Purkinje cell (primary cell): ENCODE data around the gene DVL3. TPM values are rescaled to one million over a fixed set of nuclear protein-coding genes. Genes with fewer than 3 reads are reported as not detected.

Experiments used
- polyA plus RNA-seq: library from polyadenylated mRNA; unstranded; fragments of >200 nt; fragmentation: Nextera tagmentation; gene quantifications from 2 replicates; pipeline ENCODE4 v1.2.1, GENCODE V29; 2014

Gene DVL3
- polyA plus RNA-seq, result 2.8 and 3.7 TPM in 2 replicates

DNA sequence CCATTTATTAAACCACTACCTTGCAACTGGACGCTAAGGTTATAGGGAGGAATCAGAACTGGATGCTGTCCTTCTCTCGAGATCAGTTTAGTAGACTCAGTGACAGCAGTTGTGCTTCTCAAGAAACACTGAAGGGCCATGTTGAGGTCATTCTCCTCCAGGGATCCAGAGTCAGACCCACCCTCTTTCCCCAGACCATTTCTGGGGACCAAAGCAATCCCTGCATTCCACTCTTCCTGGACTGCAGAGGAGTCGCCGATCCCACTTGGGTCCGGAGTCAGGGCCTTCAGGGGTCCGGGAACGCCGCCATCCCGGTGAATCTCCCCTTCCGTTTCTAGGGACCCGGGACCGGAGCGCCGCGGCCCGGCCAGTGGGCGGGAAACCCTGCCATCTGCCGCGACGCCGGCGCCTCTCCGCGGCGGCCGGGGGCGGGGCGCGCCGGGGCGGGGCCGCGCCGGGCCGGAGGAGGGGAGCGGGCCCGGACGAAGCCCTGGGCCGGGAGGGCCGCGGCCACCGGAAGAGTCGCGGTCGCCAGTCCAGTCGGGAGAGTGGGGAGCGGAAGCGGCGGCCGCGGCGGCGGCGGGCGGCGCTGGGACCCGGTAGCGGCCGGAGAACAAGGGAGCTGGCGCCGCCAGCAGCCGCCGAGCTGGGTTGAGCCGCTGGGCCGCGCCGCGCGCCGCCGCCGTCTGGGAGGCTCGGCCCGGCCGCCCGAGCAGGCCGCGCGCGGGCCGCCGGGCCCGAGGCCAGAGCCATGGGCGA is at the start of gene DVL3:
TSS of gene DVL3 (plus strand) at position 493 of the 759 bp plus-strand sequence. CDS start at position 752, 259 bp downstream.

DNA sequence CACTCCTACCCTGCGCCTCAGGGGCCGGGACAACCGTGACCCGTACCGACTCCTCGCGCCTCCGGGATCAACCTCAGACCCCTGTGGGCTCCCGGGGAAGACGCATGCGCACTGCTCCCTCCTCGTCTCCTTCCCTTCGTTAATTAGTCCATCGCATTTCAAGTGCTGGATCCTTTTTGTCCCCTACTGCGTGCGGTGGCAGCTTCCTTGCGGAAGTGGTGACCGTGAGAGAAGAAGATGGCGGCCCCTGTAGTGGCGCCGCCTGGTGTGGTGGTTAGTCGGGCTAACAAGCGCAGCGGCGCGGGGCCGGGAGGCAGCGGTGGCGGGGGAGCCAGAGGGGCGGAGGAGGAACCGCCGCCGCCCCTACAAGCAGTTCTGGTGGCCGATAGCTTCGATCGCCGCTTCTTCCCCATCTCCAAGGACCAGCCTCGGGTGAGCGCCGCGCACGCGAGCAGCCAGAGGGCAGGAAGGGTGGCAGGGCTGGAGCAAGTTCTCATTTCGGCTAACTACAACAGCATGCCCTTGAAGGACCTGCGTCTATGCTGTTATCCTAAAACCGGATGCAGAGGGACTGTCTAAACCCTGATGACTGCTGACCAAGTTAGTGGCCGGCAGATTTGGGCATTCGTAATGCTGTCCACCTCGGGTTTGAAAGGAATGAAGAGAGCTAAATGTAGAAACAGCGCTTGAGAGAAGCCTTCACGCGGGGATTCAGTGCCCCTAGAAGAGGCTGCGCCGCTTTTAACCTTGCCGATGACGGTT is 19.8 kb upstream of the DVL3 start, which contains the start of gene EIF2B5:
TSS of gene EIF2B5 (plus strand) at position 210 of the 762 bp plus-strand sequence. CDS start at position 238, 28 bp downstream.

DNA sequence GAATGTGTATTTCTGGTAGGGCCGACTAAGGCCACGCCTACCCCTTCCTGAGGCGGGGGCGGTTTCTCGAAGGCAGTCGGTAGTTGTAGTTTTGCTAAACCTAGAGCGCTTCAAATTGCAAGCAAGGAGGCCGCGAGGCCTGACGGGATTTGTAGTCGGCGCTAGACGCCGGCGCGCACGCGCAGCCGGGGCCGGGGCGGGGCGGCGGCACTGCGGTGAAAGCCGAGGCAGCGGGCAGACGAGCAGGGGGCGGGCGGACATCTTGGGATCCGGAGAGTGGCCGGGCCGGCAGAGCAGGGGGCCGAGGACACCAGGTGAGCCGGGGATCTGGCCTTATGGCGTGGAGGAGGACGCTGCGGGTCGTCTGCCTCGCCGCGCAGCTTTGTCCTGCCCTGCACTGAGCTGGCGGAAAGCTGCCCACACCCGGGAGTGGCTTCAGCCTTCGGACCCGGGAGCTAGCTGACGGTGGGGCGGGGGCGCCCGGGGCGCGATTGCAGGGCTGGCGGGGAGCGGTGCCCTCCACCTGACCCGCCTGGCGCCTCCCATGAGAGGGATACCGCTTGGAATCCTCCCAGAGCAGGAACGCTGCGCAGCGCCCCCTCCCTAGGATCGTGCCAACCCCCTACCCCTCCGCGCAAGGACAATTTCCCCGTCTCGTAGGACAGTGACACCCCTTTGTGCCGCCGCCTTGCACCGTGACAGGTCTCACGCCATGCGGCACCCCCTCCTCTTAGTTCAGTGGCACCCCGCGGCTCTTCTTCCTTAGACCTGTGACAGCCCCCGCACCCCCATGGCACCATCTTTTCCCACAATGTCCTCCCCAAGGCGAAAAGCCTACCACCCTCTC is 19.7 kb downstream of the DVL3 start, which contains the start of gene AP2M1:
TSS of gene AP2M1 (plus strand) at position 210 of the 847 bp plus-strand sequence. CDS start 2,139 bp downstream, outside the sequence.

DNA sequence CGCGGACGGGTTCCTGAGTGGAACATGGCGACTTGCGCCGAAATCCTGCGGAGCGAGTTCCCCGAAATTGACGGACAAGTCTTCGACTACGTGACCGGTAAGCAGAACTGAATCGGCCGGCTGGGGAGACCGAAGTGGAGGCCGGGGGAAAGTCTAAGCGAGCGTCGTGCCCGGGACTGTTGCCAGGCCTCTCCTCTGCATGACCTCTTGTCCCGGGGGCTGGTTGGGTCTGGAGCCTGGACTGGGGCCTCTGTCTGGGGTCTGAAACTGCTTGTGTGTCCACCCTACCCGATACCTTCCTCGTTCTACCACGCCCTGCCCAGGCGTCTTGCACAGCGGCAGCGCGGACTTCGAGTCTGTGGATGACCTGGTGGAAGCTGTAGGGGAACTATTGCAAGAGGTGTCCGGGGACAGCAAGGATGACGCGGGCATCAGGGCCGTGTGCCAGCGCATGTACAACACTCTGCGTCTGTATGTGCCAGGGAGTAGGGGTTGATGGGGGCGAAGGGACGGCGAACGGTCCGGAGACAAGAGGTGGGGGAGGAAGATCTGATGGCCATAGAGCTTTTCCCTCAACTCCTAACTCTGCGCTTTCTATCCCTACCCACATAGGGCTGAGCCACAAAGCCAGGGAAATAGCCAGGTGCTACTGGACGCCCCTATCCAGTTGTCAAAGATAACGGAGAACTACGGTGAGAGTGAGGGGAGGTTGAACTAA is 31.2 kb downstream of the DVL3 start, which contains the start of gene ABCF3:
TSS of gene ABCF3 (plus strand) at position 16 of the 718 bp plus-strand sequence. CDS start at position 25, 9 bp downstream.

Other genes starting within 250 kb of the DVL3 start
- gene ABCC5, start 137.5 kb upstream of the DVL3 start, polyA plus RNA-seq, result 22.7 and 35.8 TPM in 2 replicates
- not detected in 2 replicates for gene HTR3D, start 123.6 kb upstream of the DVL3 start, polyA plus RNA-seq
- not detected in 2 replicates for gene HTR3C, start 102.3 kb upstream of the DVL3 start, polyA plus RNA-seq
- not detected in 2 replicates for gene HTR3E, start 58.3 kb upstream of the DVL3 start, polyA plus RNA-seq
- 18.7 and 30.0 TPM in 2 replicates for gene EIF2B5, start 20.0 kb upstream of the DVL3 start, polyA plus RNA-seq
- 245 and 317 TPM in 2 replicates for gene AP2M1, start 19.5 kb downstream of the DVL3 start, polyA plus RNA-seq
- gene ABCF3, start 30.8 kb downstream of the DVL3 start, polyA plus RNA-seq, result 36.2 and 42.7 TPM in 2 replicates
- 0.89 and 2.1 TPM in 2 replicates for gene VWA5B2, start 74.2 kb downstream of the DVL3 start, polyA plus RNA-seq
- gene ALG3, start 93.6 kb downstream of the DVL3 start, polyA plus RNA-seq, result 19.4 and 34.3 TPM in 2 replicates
- 2.5 and 3.6 TPM in 2 replicates for gene EEF1AKMT4, start 94.3 kb downstream of the DVL3 start, polyA plus RNA-seq
- 27.7 and 48.7 TPM in 2 replicates for gene CAMK2N2, start 106.2 kb downstream of the DVL3 start, polyA plus RNA-seq
- gene ECE2, start 120.6 kb downstream of the DVL3 start, polyA plus RNA-seq, result 1.2 and 3.1 TPM in 2 replicates
- gene PSMD2, start 143.9 kb downstream of the DVL3 start, polyA plus RNA-seq, result 83.9 and 152 TPM in 2 replicates
- 47.4 and 73.4 TPM in 2 replicates for gene EIF4G1, start 159.2 kb downstream of the DVL3 start, polyA plus RNA-seq
- 3.1 and 10.4 TPM in 2 replicates for gene FAM131A, start 182.2 kb downstream of the DVL3 start, polyA plus RNA-seq
- 0.71 and 2.6 TPM in 2 replicates for gene CLCN2, start 206.2 kb downstream of the DVL3 start, polyA plus RNA-seq
- gene POLR2H, start 206.3 kb downstream of the DVL3 start, polyA plus RNA-seq, result 49.1 and 108 TPM in 2 replicates
- 1.4 TPM in 1 of 2 replicates, not detected in the other for gene THPO, start 222.8 kb downstream of the DVL3 start, polyA plus RNA-seq
- 0.69 TPM in 1 of 2 replicates, not detected in the other for gene CHRD, start 224.7 kb downstream of the DVL3 start, polyA plus RNA-seq